Suprapubic skin (tissue), 4 donors: ENCODE data around the gene TRIM7. TPM values are rescaled to one million over a fixed set of nuclear protein-coding genes. Genes with fewer than 3 reads are reported as not detected.

Experiments used
- DNase-seq, 2 donors: peaks; one replicate each; pipeline ENCODE4 v3.0.0-alpha.2; 2019; ENCODE audit warnings: low spot score in 2 of 2
- H3K27ac ChIP-seq: fragments of 200-600 bp; sonication (generic); one replicate; pipeline ENCODE4 v1.5.1; 2019
- H3K27me3 ChIP-seq: fragments of 200-600 bp; sonication (generic); one replicate; pipeline ENCODE4 v1.5.1; 2019
- H3K36me3 ChIP-seq: fragments of 200-600 bp; sonication (generic); one replicate; pipeline ENCODE4 v1.5.1; 2019
- H3K4me1 ChIP-seq: fragments of 200-600 bp; sonication (generic); one replicate; pipeline ENCODE4 v1.5.1; 2019
- H3K4me3 ChIP-seq: fragments of 200-600 bp; sonication (generic); one replicate; pipeline ENCODE4 v1.5.1; 2019; ENCODE audit warnings: mild to moderate bottlenecking
- H3K9me3 ChIP-seq: fragments of 200-600 bp; sonication (generic); one replicate; pipeline ENCODE4 v1.5.1; 2019
- EP300 ChIP-seq: sonication (generic); formaldehyde crosslinking; IDR thresholded peaks from one replicate; pipeline ENCODE4 v1.6.1; 2017; ENCODE audit warnings: antibody characterized with exemption
- POLR2A ChIP-seq, 2 donors: fragments of 450-650 bp; IDR thresholded peaks; one replicate each; pipeline ENCODE4 v1.6.1; 2017; ENCODE audit warnings: antibody characterized with exemption in 2 of 2, mild to moderate bottlenecking in 2 of 2, moderate library complexity in 2 of 2
- POLR2AphosphoS5 ChIP-seq, 3 donors: sonication (generic); formaldehyde crosslinking; IDR thresholded peaks; one replicate each; pipeline ENCODE4 v1.6.1; 2017; ENCODE audit warnings: antibody characterized with exemption in 3 of 3
- WGBS: methylation state at CpG from one replicate; pipeline ENCODE4 v1.1.5; 2018; 5-methylcytosine and 5-hydroxymethylcytosine counted together
- total RNA-seq, 4 donors: library from RNA; depleted of rRNA; stranded (reverse); fragments of >200 nt; gene quantifications; one replicate each; pipeline ENCODE4 v1.1.0, GENCODE V29; 2016
- TF ChIP-seq, protein P1 (sequence below), 2 donors: fragments of 200-600 bp in 1 of 2; fragments of 450-650 bp in 1 of 2; sonication (generic) in 1 of 2; IDR thresholded peaks; one replicate each; pipeline ENCODE4 v1.5.1; 2016 to 2019; ENCODE audit warnings: antibody characterized with exemption in 2 of 2, mild to moderate bottlenecking in 1 of 2, moderate library complexity in 1 of 2

TRIM7 gene
- total RNA-seq, 4 donors from 2014 or later, result 52.0 to 79.0 (median 69.4) TPM

DNA sequence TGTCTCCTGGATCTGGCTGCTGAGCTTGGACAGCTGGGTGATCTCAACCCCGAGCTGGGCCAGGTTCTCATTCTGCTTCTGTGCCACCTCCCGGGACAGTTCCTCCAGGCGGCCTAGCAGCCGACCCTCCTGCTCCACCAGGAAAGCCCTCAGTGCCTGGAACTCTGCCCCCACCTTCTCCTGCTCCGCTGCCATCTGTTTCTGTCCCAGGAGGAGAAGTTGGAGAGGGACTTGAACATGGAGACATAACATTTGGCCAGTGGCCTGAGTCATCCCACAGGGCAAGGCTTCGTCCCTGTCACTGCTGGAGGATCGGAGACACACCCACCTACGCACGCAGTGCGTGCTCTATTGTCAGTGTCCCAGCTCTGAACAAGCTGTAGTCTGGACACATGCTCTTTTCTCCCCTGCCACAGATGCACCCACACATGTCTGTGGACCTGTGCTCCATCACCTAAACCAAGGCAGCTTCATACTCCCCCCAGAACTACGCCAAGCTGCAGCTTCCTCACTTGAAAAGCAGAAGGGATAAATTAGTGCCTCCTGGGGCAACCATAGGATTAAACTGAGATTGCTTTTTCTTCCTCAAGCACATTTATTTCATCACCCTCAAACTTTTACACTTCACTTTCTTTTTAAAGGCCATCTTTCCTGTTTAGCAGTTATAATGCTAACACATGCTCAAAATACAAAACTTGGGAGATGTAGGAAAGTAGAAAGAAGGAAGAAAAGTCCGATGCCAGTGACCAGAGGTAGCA, 4.9 kb downstream of the TRIM7 start:
- peaks cover 5% of the 10 kb centered on the region for H3K36me3 ChIP-seq
- H3K4me3 ChIP-seq, result no peak overlapping the region
- H3K27me3 ChIP-seq, result no peaks in the 10 kb centered on the region
- DNase-seq, result no peak
- TF ChIP-seq POLR2A (IDR thresholded peaks at IDR 0.05), result no peak
- TF ChIP-seq EP300, result no peak
- TF ChIP-seq, protein P1, sequence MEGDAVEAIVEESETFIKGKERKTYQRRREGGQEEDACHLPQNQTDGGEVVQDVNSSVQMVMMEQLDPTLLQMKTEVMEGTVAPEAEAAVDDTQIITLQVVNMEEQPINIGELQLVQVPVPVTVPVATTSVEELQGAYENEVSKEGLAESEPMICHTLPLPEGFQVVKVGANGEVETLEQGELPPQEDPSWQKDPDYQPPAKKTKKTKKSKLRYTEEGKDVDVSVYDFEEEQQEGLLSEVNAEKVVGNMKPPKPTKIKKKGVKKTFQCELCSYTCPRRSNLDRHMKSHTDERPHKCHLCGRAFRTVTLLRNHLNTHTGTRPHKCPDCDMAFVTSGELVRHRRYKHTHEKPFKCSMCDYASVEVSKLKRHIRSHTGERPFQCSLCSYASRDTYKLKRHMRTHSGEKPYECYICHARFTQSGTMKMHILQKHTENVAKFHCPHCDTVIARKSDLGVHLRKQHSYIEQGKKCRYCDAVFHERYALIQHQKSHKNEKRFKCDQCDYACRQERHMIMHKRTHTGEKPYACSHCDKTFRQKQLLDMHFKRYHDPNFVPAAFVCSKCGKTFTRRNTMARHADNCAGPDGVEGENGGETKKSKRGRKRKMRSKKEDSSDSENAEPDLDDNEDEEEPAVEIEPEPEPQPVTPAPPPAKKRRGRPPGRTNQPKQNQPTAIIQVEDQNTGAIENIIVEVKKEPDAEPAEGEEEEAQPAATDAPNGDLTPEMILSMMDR (IDR thresholded peaks at IDR 0.05), result no peak
- 90% methylated on average over 12 of the region's 12 CpGs for WGBS
- H3K4me1 ChIP-seq, result peaks cover 23% of the 10 kb centered on the region
- H3K9me3 ChIP-seq, result no peaks in the 10 kb centered on the region
- H3K27ac ChIP-seq, result no peak overlapping the region

DNA sequence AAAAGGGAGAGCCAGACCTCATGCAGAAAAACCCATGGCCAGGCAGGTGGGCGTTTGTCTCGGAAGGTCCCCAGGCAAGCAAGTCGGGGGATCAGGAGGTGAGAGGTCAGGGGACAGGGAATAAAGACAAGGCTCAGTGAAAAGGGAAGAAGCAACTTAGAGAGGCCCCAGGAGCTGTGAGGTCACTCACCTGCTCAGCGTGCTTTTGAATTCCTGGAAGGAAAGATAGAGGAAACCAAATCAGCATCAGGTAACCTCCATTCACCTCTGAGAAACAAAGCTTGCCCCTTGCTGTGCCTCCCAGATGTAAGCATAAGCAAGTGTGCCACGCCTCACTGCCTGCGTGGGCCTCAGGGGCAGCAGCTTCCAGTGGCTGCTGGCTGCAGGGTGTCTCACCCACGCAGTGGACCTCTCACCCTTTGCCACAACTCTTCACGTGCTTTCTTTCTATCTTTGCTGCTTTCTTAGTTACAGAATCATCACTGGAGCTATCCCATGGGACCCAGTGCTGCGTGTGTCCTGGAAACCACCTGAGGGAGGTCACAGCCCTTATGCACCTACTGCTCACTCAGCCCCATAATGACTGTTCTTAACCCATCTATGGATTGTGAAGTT, 6.0 kb downstream of the TRIM7 start:
- WGBS, result 72% methylated on average over 9 of the region's 9 CpGs
- no peaks in the 10 kb centered on the region for H3K9me3 ChIP-seq
- no peak for DNase-seq
- H3K4me3 ChIP-seq, result no peak overlapping the region
- no peaks in the 10 kb centered on the region for H3K27me3 ChIP-seq
- peaks cover 14% of the 10 kb centered on the region for H3K4me1 ChIP-seq
- TF ChIP-seq POLR2A (IDR thresholded peaks at IDR 0.05), result no peak
- TF ChIP-seq, protein P1 (IDR thresholded peaks at IDR 0.05), result no peak
- no peak for TF ChIP-seq POLR2AphosphoS5 (IDR thresholded peaks at IDR 0.05)
- no peak for TF ChIP-seq EP300
- H3K27ac ChIP-seq, result no peak overlapping the region
- peaks cover 5% of the 10 kb centered on the region for H3K36me3 ChIP-seq

DNA sequence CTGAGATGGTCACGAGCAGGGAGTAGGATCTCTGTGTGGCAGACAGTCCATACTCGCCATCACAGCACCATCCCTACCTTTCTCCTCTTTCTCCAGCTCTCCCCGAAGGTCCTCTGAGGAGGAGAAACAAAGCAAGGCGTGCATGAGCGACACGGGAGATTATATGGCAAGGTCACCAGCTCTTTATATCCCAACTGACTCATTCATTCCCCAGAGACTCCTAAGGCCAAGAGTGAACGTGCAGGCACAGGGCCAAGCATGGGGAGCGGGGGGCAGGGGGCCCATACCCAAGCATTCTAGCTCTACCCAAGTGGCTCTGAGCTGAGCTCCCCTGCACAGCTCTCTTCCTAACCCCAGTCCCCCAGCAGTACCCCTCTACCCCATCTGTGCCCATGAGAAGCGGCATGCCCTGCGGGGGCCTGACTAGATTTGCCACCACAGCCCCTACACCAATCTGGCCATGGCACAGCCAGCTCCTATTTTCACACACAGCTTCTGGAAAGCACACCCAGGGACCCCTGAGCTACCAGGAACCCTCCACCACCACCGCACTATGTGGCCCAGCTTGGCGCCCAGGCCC, 6.8 kb downstream of the TRIM7 start:
- no peak overlapping the region for H3K27ac ChIP-seq
- no peak overlapping the region for H3K4me3 ChIP-seq
- no peak for TF ChIP-seq EP300
- no peak for TF ChIP-seq POLR2A (IDR thresholded peaks at IDR 0.05)
- TF ChIP-seq POLR2AphosphoS5 (IDR thresholded peaks at IDR 0.05), result no peak
- TF ChIP-seq, protein P1 (IDR thresholded peaks at IDR 0.05), result no peak
- H3K36me3 ChIP-seq, result peaks cover 5% of the 10 kb centered on the region
- H3K4me1 ChIP-seq, result peaks cover 6% of the 10 kb centered on the region
- DNase-seq, result no peak
- WGBS, result 77% methylated on average over 9 of the region's 12 CpGs
- H3K9me3 ChIP-seq, result no peaks in the 10 kb centered on the region
- H3K27me3 ChIP-seq, result no peaks in the 10 kb centered on the region

DNA sequence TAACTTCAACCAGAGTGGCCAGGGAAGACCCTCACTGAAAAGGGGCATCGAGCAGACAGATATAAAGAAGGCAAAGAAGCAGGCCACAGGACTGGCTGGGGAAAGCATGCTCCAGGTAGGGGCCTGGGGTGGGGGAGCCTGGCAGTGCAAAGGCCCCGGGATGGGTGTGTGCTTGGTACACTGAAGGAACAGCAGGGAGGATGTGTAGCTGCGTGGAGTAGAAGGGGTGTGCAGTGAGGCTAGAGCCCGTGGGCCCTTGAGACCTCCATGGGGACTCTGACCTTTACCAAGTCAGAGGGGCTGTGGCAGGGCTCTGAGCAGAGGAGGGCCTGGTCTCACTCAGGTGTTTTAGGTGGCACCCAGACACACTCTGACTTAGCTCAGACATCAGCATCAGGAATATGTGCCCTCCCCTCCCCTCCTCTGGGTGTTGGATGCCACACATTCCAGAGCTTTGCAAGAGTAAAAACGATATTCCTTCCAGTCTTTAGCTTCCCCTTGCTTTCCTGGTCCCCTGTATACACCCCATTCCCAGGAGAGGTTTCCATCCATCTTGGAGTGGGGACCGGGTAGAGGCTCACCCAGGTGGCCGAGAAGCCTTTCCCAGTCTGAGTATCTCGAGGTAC, 7.6 kb downstream of the TRIM7 start:
- TF ChIP-seq POLR2A (IDR thresholded peaks at IDR 0.05) (no peak), EP300 (no peak), POLR2AphosphoS5 (IDR thresholded peaks at IDR 0.05) (no peak)
- TF ChIP-seq, protein P1 (IDR thresholded peaks at IDR 0.05), result no peak
- peaks cover 5% of the 10 kb centered on the region for H3K4me1 ChIP-seq
- H3K36me3 ChIP-seq, result peaks cover 5% of the 10 kb centered on the region
- no peaks in the 10 kb centered on the region for H3K27me3 ChIP-seq
- no peak overlapping the region for H3K27ac ChIP-seq
- H3K4me3 ChIP-seq, result no peak overlapping the region
- WGBS, result 80% methylated on average over 8 of the region's 8 CpGs
- H3K9me3 ChIP-seq, result no peaks in the 10 kb centered on the region
- no peak for DNase-seq
